Frontal cortex (tissue), 4 donors: ENCODE results near the gene ANKRD1. TPM values are rescaled to one million over a fixed set of nuclear protein-coding genes. Genes with fewer than 3 reads are reported as not detected.
"Not testable (repeated sequence)": the region's sequence is repeated elsewhere in the genome, so short reads cannot be mapped to it uniquely, and the experiment has no call there.

ENCODE experiments used
- DNase-seq, 2 donors: peaks; one replicate each; pipeline ENCODE4 v3.0.0; 2012; ENCODE audit warnings: low spot score in 2 of 2
- FAIRE-seq: peaks from 2 replicates; lab custom pipeline; 2012; peaks lifted over from hg19 to GRCh38; lab: Jason Lieb, UNC
- total RNA-seq: library from RNA; depleted of rRNA; stranded (reverse); fragments of >200 nt; gene quantifications from one replicate; pipeline ENCODE4 v1.2.3, GENCODE V29; 2014
- donor health status: control.
- donor health status: control.
- donor health status: control.

ANKRD1 gene
- total RNA-seq, 1 donor from 2014 or later, result not detected

GRCh38 chr10:90914992-90915765 is 5.7 kb downstream of the ANKRD1 start:
- no peak for FAIRE-seq

GRCh38 chr10:90913774-90914420 is 7.0 kb downstream of the ANKRD1 start:
- no peak for DNase-seq
- no peak for FAIRE-seq

More at GRCh38 chr10:90914992-90915765, 5.7 kb downstream of the ANKRD1 start:
- no peak for DNase-seq

GRCh38 chr10:90912854-90913479 is 7.9 kb downstream of the ANKRD1 start:
- FAIRE-seq (no peak), DNase-seq (no peak)

GRCh38 chr10:90912174-90912573 is 8.7 kb downstream of the ANKRD1 start:
- no peak for FAIRE-seq
- no peak for DNase-seq

- DNase-seq, result peak; percentile 24 to 47
- peak; percentile 79 for FAIRE-seq
Measured at GRCh38 chr10:90911133-90912051, 9.5 kb downstream of the ANKRD1 start.

GRCh38 chr10:90906596-90906995 is 14.3 kb downstream of the ANKRD1 start:
- DNase-seq (no peak), FAIRE-seq (no peak)

- DNase-seq (no peak), FAIRE-seq (no peak)
Measured at GRCh38 chr10:90905925-90906324, 15.0 kb downstream of the ANKRD1 start.

- not testable (repeated sequence) for FAIRE-seq, DNase-seq
Measured at GRCh38 chr10:90896916-90897315, 24.0 kb downstream of the ANKRD1 start.

GRCh38 chr10:90893190-90893589 is 27.7 kb downstream of the ANKRD1 start:
- DNase-seq, result no peak

GRCh38 chr10:90890347-90890746 is 30.5 kb downstream of the ANKRD1 start:
- FAIRE-seq (no peak), DNase-seq (no peak)

More at GRCh38 chr10:90893190-90893589, 27.7 kb downstream of the ANKRD1 start:
- no peak for FAIRE-seq

- FAIRE-seq (no peak), DNase-seq (no peak)
Measured at GRCh38 chr10:90889636-90890035, 31.3 kb downstream of the ANKRD1 start.

GRCh38 chr10:90888387-90888786 is 32.5 kb downstream of the ANKRD1 start:
- DNase-seq, result no peak
- FAIRE-seq, result no peak

- FAIRE-seq, result no peak
- DNase-seq, result no peak
Measured at GRCh38 chr10:90887555-90887954, 33.3 kb downstream of the ANKRD1 start.

- FAIRE-seq, result no peak
Measured at GRCh38 chr10:90885176-90885575, 35.7 kb downstream of the ANKRD1 start.

GRCh38 chr10:90884431-90884830 is 36.5 kb downstream of the ANKRD1 start:
- DNase-seq (no peak), FAIRE-seq (no peak)

More at GRCh38 chr10:90885176-90885575, 35.7 kb downstream of the ANKRD1 start:
- DNase-seq, result no peak

- DNase-seq, result not testable (repeated sequence)
- FAIRE-seq, result peak; percentile 95
Measured at GRCh38 chr10:90880059-90880719, 40.7 kb downstream of the ANKRD1 start.

GRCh38 chr10:90879062-90879461 is 41.8 kb downstream of the ANKRD1 start:
- no peak for DNase-seq
- FAIRE-seq, result no peak

- DNase-seq, result no peak
- no peak for FAIRE-seq
Measured at GRCh38 chr10:90872648-90873020, 48.3 kb downstream of the ANKRD1 start.
